ENCODE data around the gene SPTBN5.

The SPTBN5 gene

DNA sequence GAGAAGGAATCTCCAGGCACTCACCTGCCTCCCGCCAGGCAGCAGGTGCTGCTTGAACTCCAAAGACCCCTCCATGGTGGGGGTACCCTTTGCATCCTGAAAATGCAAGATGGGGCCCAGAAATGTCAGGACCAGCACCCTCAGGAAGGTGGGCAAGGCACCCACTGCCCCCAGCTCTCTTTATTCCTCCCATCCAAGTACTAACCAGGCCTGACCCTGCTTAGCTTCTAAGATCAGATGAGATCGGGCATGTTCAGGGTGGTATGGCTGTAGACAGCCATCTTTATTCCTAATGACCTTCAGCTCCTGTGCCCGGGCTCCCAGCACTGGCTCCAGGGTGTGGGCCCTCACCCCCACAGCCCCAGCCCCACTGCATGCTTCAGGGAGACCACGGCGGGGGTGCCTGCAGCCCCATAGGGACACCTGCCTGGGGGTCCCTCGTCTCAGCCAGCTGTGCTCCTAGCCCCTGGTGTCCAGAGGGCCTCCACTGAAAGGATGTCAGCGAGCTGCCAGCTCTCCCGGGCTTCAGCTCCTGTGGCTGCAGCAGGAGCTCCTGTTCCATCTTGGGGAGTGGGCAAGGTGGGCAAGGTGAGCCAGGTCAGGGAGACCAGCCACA, 42.0 kb downstream of the SPTBN5 start:
- DNase-seq (ENCODE audit: low read depth): no peak
- no peak overlapping the region for H3K4me3 ChIP-seq (ENCODE audit: low read depth, low read length)

DNA sequence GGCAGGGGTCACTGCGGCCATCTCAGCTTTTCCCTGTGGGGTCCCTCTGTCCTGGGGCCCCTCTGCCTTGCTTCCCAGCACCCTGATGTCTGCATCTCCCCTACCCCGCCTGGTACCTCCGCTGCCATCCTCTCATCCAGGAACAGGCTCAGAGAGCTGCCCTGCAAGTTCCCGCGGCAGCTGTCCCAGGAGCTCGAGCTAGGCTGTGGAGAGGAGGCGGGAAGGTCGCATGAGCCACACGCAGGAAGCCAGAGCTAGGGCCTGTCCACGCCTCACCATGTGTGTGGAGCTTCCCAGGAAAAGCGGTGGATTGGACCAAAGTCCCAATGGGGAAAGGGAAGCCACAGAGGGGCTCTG, 42.7 kb downstream of the SPTBN5 start:
- TF ChIP-seq, protein P1, sequence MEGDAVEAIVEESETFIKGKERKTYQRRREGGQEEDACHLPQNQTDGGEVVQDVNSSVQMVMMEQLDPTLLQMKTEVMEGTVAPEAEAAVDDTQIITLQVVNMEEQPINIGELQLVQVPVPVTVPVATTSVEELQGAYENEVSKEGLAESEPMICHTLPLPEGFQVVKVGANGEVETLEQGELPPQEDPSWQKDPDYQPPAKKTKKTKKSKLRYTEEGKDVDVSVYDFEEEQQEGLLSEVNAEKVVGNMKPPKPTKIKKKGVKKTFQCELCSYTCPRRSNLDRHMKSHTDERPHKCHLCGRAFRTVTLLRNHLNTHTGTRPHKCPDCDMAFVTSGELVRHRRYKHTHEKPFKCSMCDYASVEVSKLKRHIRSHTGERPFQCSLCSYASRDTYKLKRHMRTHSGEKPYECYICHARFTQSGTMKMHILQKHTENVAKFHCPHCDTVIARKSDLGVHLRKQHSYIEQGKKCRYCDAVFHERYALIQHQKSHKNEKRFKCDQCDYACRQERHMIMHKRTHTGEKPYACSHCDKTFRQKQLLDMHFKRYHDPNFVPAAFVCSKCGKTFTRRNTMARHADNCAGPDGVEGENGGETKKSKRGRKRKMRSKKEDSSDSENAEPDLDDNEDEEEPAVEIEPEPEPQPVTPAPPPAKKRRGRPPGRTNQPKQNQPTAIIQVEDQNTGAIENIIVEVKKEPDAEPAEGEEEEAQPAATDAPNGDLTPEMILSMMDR (conservative IDR thresholded peaks at IDR 0.05; ENCODE audit: low read depth, low read length): no peak
- no peak overlapping the region for H3K4me3 ChIP-seq (ENCODE audit: low read depth, low read length)
- no peak for DNase-seq (ENCODE audit: low read depth)

More for the DNA sequence above, 42.0 kb downstream of the SPTBN5 start:
- TF ChIP-seq, protein P1 (conservative IDR thresholded peaks at IDR 0.05; ENCODE audit: low read depth, low read length): no peak

DNA sequence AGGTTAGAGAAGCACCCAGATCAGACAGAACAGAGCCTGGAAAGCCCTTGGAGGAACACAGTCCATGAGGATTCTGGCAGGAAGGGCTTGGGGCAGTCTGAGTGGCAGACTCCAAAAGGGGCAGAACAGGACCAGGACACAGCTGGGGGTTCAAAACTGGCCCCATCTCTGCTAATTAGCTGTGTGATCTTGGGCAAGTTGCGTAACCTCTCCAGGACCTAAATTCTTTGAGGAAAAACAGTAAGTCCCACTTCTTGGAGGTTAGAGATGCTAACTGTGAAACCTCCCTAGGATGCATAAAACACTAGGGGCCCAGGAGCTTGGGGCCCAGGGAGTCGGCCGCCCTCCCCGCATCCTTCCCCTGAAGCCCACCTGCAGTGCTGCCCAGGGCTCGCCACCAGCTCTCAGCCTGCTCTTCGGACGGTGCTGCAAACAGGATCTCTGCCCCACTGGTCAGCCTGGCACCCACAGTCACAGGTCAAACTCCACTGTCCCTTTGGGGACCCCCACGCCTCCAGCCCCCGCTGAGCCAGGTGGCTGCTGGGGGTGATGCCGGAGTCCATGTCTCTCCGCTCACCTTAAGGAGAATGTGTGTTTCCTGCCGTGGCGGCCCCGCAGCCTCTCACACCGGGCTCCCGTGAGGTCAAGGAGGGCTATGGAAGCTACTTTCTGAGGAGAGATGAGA, 43.2 kb downstream of the SPTBN5 start:
- TF ChIP-seq, protein P1 (conservative IDR thresholded peaks at IDR 0.05; ENCODE audit: low read depth, low read length): no peak

DNA sequence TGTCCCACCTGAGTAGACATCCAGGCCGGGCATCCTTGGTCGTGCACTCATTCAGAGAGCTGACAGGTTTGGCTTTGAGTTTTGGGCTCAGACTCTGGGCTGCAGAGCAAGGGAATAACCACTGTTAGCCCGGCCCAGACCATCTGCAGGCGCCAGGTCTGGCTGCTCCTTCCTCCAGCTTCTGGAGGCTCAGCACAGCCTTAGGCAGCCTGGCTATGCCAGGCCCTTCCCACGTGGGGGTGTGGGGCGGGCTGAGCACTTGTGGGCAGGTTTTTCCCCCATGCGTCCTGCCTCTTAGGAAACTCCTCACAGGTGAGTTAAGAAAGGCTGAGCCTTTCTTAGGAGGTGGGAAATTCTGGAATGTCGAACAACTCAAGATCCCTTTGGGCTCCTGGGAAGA, 44.0 kb downstream of the SPTBN5 start:
- TF ChIP-seq, protein P1 (conservative IDR thresholded peaks at IDR 0.05; ENCODE audit: low read depth, low read length): no peak
- no peak for DNase-seq (ENCODE audit: low read depth)
- no peak overlapping the region for H3K4me3 ChIP-seq (ENCODE audit: low read depth, low read length)

More for the DNA sequence above, 43.2 kb downstream of the SPTBN5 start:
- no peak for DNase-seq (ENCODE audit: low read depth)
- no peak overlapping the region for H3K4me3 ChIP-seq (ENCODE audit: low read depth, low read length)

DNA sequence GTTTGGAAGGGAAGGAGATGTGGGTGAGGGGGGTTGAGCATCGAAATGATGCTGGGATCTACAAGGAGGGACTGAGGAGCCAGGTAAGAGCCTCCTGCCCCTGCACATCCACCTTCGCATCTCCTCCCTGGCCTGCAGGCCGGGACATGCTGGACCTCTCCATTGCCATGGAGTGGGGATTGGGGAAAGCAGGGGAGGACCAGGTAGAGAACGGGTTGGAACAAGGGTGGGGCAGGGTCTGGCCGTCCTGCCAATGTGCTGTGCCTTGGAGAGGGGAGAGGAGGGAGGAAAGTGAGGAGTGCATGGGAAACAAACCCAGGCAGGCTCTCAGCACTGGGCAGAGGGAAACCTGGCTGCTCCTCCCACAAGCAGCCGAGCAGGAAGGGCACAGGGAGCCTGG, 44.6 kb downstream of the SPTBN5 start:
- DNase-seq (ENCODE audit: low read depth): no peak
- TF ChIP-seq, protein P1 (conservative IDR thresholded peaks at IDR 0.05; ENCODE audit: low read depth, low read length): no peak
- no peak overlapping the region for H3K4me3 ChIP-seq (ENCODE audit: low read depth, low read length)

DNA sequence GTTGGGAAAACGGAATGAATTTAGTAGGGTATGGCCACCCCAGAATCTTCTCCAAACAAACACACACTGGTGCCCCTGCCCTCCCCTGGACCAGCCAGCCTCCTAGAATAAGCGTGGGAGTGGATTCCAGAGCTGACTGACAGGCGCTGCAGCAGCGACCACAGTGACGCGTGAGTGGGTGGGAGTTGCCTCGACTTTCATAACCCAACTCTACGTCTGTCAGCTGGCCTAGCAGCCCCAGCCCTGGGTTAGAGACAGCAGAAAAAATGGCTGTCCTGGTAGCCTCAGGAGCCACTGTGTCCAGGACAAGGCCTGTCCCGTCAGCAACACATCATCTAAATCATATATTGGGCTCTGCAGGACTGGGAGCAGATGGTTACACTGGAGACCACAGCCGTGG, 45.2 kb downstream of the SPTBN5 start:
- DNase-seq (ENCODE audit: low read depth): no peak
- H3K4me3 ChIP-seq (ENCODE audit: low read depth, low read length): no peak overlapping the region
- TF ChIP-seq, protein P1 (conservative IDR thresholded peaks at IDR 0.05; ENCODE audit: low read depth, low read length): no peak

DNA sequence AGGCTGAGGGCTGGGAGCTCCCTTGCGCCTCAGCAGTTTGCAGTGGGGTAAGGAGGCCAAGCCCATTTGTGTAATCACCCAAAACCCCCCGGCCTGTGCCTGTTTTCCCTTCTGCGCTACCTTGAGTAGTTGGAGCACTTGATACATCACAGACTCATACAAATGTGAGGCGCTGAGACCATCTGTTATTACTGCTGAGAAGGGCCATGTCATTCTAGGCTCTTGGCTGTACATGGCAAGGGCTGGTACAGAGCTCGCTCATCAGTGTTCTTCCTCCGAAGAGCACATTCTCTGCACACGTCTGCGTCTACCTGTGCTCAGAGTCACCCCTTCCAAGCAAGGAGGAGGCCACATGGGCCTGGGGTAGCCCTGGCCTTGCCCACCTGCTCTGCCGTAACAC, 45.9 kb downstream of the SPTBN5 start:
- TF ChIP-seq, protein P1 (conservative IDR thresholded peaks at IDR 0.05; ENCODE audit: low read depth, low read length): no peak
- DNase-seq (ENCODE audit: low read depth): no peak
- no peak overlapping the region for H3K4me3 ChIP-seq (ENCODE audit: low read depth, low read length)
